HepG2 (cell line): ENCODE data around the gene DSCAML1. TPM values are rescaled to one million over a fixed set of nuclear protein-coding genes. Genes with fewer than 3 reads are reported as not detected.

Source experiments
- ATAC-seq: fragments of 200-7000 bp; cut with Tn5 transposase; 3 replicates; pipeline ENCODE4 v1.9.1; 2020; ENCODE audit warnings: mild to moderate bottlenecking, moderate library complexity
- BruUV-seq: library from RNA; stranded (reverse); fragments of 400-500 nt; replicated peaks from 2 replicates; lab custom pipeline; 2021; lab: Mats Ljungman, UMichigan
- CTCF ChIA-PET: fragments of 300-600 bp; formaldehyde crosslinking; extraction: SDS; loops from one replicate; lab custom pipeline; 2021; ENCODE audit warnings: low total read pairs, inconsistent platforms, low intra/inter-chr PET ratio; lab: Yijun Ruan, JAX
- POLR2A ChIA-PET: fragments of 350-600 bp; sonication (Branson Sonifier 250); formaldehyde crosslinking; loops from one replicate; lab custom pipeline; 2020; ENCODE audit warnings: antibody characterized with exemption, inconsistent platforms; lab: Yijun Ruan, JAX
- DNase-seq: peaks from one replicate; pipeline ENCODE4 v3.0.0-alpha.2; 2015; ENCODE audit warnings: low spot score
- FAIRE-seq: peaks from 3 replicates; lab custom pipeline; 2011; peaks lifted over from hg19 to GRCh38; lab: Jason Lieb, UNC
- H2AFZ ChIP-seq: one replicate; pipeline ENCODE4 v1.6.1; 2011; ENCODE audit warnings: low read length, inconsistent platforms
- H3K27ac ChIP-seq: fragments of 300-600 bp; 3 replicates; pipeline ENCODE4 v1.8.0; 2011; ENCODE audit warnings: mixed run types, mild to moderate bottlenecking, mixed read lengths, low read length, inconsistent platforms; ENCODE audit not compliant: insufficient read depth; ENCODE audit errors: extremely low read length
- H3K27me3 ChIP-seq, 2 experiments: fragments of 200-600 bp in 1 of 2; 2 replicates in 1 of 2; 3 replicates in 1 of 2; pipeline versions ENCODE4 v1.6.0 to v1.8.0; 2011; ENCODE audit warnings: low read length in 2 of 2, mild to moderate bottlenecking in 2 of 2, moderate library complexity in 2 of 2, inconsistent platforms in 1 of 2; ENCODE audit not compliant: insufficient read depth in 2 of 2, control insufficient read depth in 1 of 2
- H3K36me3 ChIP-seq, 2 experiments: fragments of 200-600 bp in 1 of 2; replicated peaks in 1 of 2; 2 replicates in 1 of 2; 3 replicates in 1 of 2; pipeline versions ENCODE4 v1.5.1 to v1.8.0; 2011; ENCODE audit warnings: low read length in 2 of 2, inconsistent platforms in 1 of 2; ENCODE audit not compliant: insufficient read depth in 2 of 2, control insufficient read depth in 1 of 2
- H3K4me1 ChIP-seq: 2 replicates; pipeline ENCODE4 v1.5.1; 2012; ENCODE audit warnings: low read length, inconsistent platforms; ENCODE audit not compliant: insufficient read depth
- H3K4me2 ChIP-seq: 2 replicates; pipeline ENCODE4 v1.6.0; 2011; ENCODE audit warnings: low read depth, low read length, inconsistent platforms
- H3K4me3 ChIP-seq, 3 experiments: fragments of 200-600 bp in 1 of 3; sonication (generic), shearing (Covaris generic) in 1 of 3; replicated peaks in 1 of 3; 2 replicates each; pipeline ENCODE4 v1.5.1; 2011 to 2016; ENCODE audit warnings: low read length in 3 of 3, inconsistent platforms in 2 of 3, low read depth in 2 of 3, mild to moderate bottlenecking in 2 of 3, control low read depth in 1 of 3, mixed read lengths in 1 of 3; ENCODE audit not compliant: insufficient read depth in 1 of 3
- H3K79me2 ChIP-seq: one replicate; pipeline ENCODE4 v1.6.1; 2011; ENCODE audit warnings: low read length, inconsistent platforms; ENCODE audit not compliant: insufficient read depth
- H3K9ac ChIP-seq: 2 replicates; pipeline ENCODE4 v1.6.0; 2011; ENCODE audit warnings: mild to moderate bottlenecking, low read depth, low read length, inconsistent platforms; ENCODE audit not compliant: insufficient read depth
- H3K9me3 ChIP-seq: 2 replicates; pipeline ENCODE4 v1.5.1; 2012; ENCODE audit warnings: mild to moderate bottlenecking, low read length
- H4K20me1 ChIP-seq: 2 replicates; pipeline ENCODE4 v1.6.0; 2011; ENCODE audit warnings: inconsistent platforms, mild to moderate bottlenecking, low read length, moderate library complexity; ENCODE audit not compliant: insufficient read depth
- BRCA1 ChIP-seq: sonication (generic); formaldehyde crosslinking; IDR thresholded peaks from 2 replicates; pipeline ENCODE4 v1.4.0; 2020; ENCODE audit warnings: missing genetic modification reagents
- MNT ChIP-seq: fragments of 450-650 bp; IDR thresholded peaks from 2 replicates; pipeline ENCODE4 v1.6.1; 2016
- PBX3 ChIP-seq: sonication (generic); formaldehyde crosslinking; IDR thresholded peaks from 2 replicates; pipeline ENCODE4 v1.8.1; 2023; ENCODE audit warnings: missing genetic modification reagents, inconsistent platforms, borderline replicate concordance
- PHB2 ChIP-seq: fragments of 450-650 bp; IDR thresholded peaks from 2 replicates; pipeline ENCODE4 v1.6.1; 2018; ENCODE audit not compliant: partially characterized antibody
- RBM22 ChIP-seq: fragments of 200-400 bp; formaldehyde crosslinking; optimal IDR thresholded peaks from 2 replicates; pipeline ENCODE3; 2017; ENCODE audit warnings: mild to moderate bottlenecking, low read length, moderate library complexity
- ZFYVE20 ChIP-seq: sonication (generic); formaldehyde crosslinking; IDR thresholded peaks from 2 replicates; pipeline ENCODE4 v1.8.0; 2023; ENCODE audit warnings: low read depth, mild to moderate bottlenecking, moderate library complexity, missing genetic modification reagents, borderline replicate concordance
- ZNF263 ChIP-seq: sonication (generic); formaldehyde crosslinking; IDR thresholded peaks from 2 replicates; pipeline ENCODE4 v1.4.0; 2020; ENCODE audit warnings: missing genetic modification reagents
- WGBS: methylation state at CpG from one replicate; pipeline ENCODE4 v1.1.6; 2017; ENCODE audit warnings: low lambda C conversion rate; 5-methylcytosine and 5-hydroxymethylcytosine counted together
- in situ Hi-C: cut with HindIII; loops from 2 replicates; pipeline ENCODE4 v1.10.0; 2017; ENCODE audit warnings: low pct_unique_long_range_greater_than_20kb; ENCODE audit not compliant: extremely low pct_ligation_motif_present
- intact Hi-C: fragments of 100-400 bp; cut with micrococcal nuclease; formaldehyde crosslinking; loops from one replicate; pipeline ENCODE4 v1.10.0; 2022; ENCODE audit not compliant: unreplicated experiment
- polyA plus RNA-seq, 8 experiments: library from polyadenylated mRNA; depleted of rRNA in 3 of 8; stranded (reverse) in 7 of 8; unstranded in 1 of 8; fragments of >200 nt; fragmentation: Illumina TruSeq in 4 of 8; extraction: Trizol in 4 of 8; gene quantifications; 2 replicates each; pipeline versions ENCODE4 v1.2.1 to v1.2.3, GENCODE V29; 2011 to 2016; ENCODE audit warnings: low read depth in 4 of 8, missing spikeins in 1 of 8, mixed read lengths in 1 of 8; ENCODE audit not compliant: insufficient read depth in 1 of 8
- total RNA-seq, 5 experiments: library from RNA; depleted of rRNA; stranded (reverse); fragments of >200 nt; fragmentation: Illumina TruSeq; extraction: Trizol; gene quantifications; 2 replicates each; pipeline ENCODE4 v1.2.3, GENCODE V29; 2016; ENCODE audit warnings: low read depth in 1 of 5

Gene DSCAML1
- total and polyA plus RNA-seq, 2 of the 13 experiments (the other 11 are each of a cell fraction or from before 2014, with no cell fraction given), result 0.29 to 0.40 TPM

GRCh38 chr11:117524468-117525183 lies 272.4 kb downstream of the DSCAML1 start (continued):
- TF ChIP-seq PBX3 (CRISPR knock-in tag) (no peak), BRCA1 (CRISPR knock-in tag) (no peak)

- Histone ChIP-seq H3K36me3 (no peaks in the 10 kb centered on the region), H3K27ac (no peak overlapping the region), H3K9ac (no peak overlapping the region), H3K79me2 (no peaks in the 10 kb centered on the region), H3K4me2 (no peak overlapping the region), H3K27me3 (peaks cover 0 to 6% of the 10 kb centered on the region in 2 experiments; a peak in 3 of 5 replicates), H3K4me3 (no peak overlapping the region), H4K20me1 (no peaks in the 10 kb centered on the region), H3K9me3 (no peaks in the 10 kb centered on the region), H3K4me1 (peaks cover 18% of the 10 kb centered on the region), H2AFZ (no peak overlapping the region)
- TF ChIP-seq PHB2, result no peak
- TF ChIP-seq ZNF263, result no peak
- no peak for TF ChIP-seq ZFYVE20 (CRISPR knock-in tag)
- no peak for TF ChIP-seq MNT
- no peak for TF ChIP-seq RBM22
- no TSS peak for BruUV-seq
- FAIRE-seq (no peak), DNase-seq (no peak), ATAC-seq (no peak)
- intact Hi-C loops, result no loop called here
- in situ Hi-C loops, result no loop called here
- ChIA-PET CTCF (no interaction called here), POLR2A (no interaction called here)
- WGBS, result 15% methylated on average over 3 of the region's 3 CpGs
These were observed 273.3 kb downstream of the DSCAML1 start for GRCh38 chr11:117523680-117524079.
